GM18517 (cell line): ENCODE results near the gene CGNL1.

ENCODE experiments used
- ATAC-seq: cut with Tn5 transposase; IDR thresholded peaks from one replicate; pipeline ENCODE4 v1.9.1; 2021; ENCODE audit warnings: mild to moderate bottlenecking, moderate library complexity; ENCODE audit not compliant: unreplicated experiment

The CGNL1 gene, protein sequence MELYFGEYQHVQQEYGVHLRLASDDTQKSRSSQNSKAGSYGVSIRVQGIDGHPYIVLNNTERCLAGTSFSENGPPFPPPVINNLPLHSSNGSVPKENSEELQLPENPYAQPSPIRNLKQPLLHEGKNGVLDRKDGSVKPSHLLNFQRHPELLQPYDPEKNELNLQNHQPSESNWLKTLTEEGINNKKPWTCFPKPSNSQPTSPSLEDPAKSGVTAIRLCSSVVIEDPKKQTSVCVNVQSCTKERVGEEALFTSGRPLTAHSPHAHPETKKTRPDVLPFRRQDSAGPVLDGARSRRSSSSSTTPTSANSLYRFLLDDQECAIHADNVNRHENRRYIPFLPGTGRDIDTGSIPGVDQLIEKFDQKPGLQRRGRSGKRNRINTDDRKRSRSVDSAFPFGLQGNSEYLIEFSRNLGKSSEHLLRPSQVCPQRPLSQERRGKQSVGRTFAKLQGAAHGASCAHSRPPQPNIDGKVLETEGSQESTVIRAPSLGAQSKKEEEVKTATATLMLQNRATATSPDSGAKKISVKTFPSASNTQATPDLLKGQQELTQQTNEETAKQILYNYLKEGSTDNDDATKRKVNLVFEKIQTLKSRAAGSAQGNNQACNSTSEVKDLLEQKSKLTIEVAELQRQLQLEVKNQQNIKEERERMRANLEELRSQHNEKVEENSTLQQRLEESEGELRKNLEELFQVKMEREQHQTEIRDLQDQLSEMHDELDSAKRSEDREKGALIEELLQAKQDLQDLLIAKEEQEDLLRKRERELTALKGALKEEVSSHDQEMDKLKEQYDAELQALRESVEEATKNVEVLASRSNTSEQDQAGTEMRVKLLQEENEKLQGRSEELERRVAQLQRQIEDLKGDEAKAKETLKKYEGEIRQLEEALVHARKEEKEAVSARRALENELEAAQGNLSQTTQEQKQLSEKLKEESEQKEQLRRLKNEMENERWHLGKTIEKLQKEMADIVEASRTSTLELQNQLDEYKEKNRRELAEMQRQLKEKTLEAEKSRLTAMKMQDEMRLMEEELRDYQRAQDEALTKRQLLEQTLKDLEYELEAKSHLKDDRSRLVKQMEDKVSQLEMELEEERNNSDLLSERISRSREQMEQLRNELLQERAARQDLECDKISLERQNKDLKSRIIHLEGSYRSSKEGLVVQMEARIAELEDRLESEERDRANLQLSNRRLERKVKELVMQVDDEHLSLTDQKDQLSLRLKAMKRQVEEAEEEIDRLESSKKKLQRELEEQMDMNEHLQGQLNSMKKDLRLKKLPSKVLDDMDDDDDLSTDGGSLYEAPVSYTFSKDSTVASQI

DNA sequence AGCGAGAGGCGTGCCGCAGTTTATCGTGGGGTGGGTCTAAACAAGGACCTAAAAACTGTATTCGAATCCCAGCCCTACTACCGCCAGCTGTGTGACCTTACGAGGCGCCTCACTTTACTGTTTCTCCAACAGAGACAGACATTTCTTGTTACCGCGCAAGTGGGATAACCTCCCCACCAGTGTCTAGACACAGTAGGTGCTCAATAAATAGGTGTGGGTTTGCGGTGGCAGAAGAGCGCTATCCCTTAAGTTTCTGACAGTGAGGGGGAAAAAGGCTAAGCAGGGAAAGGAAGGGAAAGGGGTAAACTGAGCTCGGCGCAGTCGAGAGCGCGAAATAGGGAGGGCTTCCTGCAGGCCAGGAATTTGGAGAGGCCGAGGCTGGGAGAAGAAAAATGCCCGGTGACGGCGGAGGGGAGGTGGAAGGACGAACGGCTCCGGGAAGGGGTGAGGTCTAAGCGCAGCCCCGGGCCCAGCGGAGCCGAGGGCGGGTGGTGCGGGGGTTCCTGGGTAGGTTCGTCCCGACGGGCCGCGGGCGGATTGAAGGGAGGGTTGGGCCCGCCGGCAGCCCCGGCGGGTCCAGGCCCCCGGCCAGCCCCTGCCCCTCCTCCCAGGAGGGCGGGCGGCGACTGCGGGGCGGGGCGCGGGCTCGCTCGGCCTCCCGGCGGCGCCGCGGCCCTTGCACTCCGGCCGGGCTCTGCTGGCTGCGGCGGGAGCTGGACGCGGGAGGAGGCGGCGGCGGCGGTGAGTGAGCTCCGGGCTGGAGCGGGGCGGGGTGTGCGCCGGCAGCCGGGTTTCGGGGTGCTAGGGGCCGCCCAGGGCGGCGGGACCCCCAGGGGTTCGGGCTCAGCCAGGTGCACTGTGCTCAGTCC, at the start of gene CGNL1:
Gene CGNL1, plus strand, starts transcription at position 679 of the 869 bp plus-strand sequence. CDS start 61,495 bp downstream, outside the sequence.
- ATAC-seq = no peak

- ATAC-seq = no peak
These were observed 48.3 kb upstream of the CGNL1 start for GRCh38 chr15:57327985-57328471.

DNA sequence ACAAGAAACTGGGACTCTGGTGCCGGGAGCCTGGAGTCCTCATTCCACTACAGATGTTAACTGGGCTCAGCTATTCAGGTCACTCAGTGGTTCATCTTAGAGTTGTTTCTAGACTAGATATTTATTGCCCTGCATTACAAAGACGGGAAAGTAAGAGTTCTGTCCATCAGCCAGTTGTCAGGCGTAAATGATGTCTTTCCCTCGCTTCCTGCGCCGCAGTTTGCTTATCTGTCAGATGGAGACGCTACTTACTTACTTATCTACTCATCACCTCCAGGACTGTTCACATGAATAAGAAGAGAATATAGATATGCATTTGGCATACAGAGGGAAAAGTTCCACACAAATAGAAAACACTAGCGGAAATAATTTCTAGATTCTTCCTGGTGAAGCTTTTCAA, 47.8 kb upstream of the CGNL1 start:
- ATAC-seq = no peak

DNA sequence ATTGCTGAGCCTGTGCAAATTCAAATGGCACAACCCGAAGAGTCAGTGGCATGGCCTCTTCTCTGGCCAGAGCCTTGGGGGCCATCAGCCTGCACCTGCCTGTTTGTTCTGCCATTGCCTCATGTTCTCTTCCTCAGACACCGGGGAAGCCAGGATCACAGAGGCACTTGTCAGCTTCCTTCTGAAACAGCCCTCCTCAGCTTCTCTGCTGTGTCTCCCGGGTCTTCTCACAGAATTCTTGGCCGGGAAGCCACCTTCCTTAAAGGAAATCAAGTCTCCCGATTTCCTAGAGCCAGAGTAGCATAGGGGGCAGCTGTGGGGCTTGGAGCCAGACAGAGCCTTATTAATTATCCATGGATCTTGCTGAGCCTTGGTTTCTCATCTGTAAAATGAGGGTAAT, 47.4 kb upstream of the CGNL1 start:
- ATAC-seq = no peak

GRCh38 chr15:57329582-57330367, 46.5 kb upstream of the CGNL1 start:
- ATAC-seq = no peak

DNA sequence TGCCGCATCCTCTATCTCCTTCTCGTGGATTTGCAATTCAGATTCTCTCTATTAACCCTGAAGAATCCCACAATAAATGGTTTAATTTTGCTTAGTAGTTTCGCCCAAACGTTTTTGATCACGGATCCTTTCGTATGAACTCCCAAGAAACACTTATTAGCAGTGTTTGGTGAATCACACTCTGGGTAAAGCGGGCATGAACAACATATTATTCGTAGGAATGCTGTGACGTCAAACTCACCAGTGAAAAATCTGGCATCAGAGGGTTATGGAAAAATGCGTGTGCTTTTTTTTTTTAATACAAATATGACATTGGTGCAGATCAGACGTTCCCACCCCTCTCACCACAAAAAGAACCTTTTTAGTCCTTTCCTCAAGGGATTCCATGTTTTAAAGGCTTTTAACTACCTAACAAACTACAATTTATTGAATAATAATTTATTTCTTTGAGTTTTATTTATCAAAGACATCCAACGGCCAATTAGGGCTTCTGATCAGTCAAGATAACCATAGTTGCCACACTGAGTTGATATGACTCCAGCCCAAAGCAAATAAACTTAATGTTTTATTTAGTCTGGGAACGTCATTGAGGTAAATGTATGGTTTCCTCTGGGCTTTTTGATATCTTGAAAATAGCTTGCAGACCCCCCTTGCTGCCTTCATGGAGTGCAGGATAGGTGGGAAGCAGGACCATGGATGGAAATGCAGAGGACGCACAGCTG, 45.5 kb upstream of the CGNL1 start:
- no peak for ATAC-seq

- ATAC-seq = no peak
These were observed 44.0 kb upstream of the CGNL1 start for GRCh38 chr15:57332326-57332725.

GRCh38 chr15:57333487-57333886, 42.8 kb upstream of the CGNL1 start:
- ATAC-seq = no peak

DNA sequence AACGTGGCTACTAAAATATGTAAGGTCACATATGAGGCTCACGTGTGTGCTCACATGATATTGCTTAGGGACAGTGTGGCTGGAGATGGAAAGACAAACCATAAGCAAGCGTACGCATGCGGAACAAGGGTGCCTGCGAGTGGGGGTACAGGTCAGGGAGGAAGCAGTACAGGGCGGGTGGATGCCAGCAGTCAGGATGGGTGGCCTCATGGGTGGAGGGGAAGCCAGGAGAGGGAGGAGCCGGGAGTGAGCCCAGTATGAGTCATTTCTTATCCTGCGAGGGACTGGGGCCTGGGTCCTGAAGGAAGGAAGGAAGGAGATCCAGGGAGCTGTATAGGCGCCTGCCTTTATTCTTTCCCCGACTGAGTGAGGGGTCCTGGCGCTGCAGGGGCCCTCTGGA, 42.0 kb upstream of the CGNL1 start:
- no peak for ATAC-seq

DNA sequence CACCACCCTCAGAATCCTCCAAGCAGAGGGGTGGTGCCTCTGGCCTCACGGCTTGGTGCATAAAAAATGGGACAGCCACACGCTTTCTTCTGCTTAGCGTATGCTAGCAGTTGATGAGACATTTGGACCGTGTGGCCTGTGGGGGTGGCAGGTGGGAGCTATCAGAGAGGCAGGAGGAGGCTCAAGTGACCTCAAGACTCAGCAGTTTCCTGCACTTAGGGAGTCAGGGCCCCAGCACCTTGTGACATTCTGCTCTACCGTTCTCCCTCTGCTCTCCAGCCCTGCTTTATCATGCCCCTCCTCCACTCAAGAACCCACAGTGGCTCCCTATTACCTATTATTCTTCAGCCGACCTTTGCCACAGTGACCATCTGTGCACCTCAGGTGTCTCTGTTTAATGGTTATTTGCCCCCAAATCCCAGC, 41.0 kb upstream of the CGNL1 start:
- no peak for ATAC-seq

DNA sequence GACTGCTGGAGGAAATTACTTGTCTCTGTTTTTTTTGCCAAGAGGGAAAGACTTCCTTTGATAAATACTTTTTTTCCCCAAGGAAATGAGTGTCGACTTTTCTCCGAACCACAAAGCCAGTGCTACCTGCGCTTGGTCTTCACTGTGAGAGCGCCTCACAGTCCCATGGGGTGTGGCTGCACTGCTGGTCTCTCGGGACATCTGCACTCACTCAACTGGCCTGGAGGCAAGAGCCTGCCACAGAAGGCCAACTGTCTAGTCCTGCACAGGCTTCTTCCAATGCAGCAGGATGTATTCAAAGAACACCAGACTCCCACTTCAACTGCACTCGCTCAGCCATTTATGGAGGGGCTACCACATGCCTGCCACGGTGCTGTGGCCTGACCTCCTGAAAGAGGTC, 40.6 kb upstream of the CGNL1 start:
- ATAC-seq = no peak

DNA sequence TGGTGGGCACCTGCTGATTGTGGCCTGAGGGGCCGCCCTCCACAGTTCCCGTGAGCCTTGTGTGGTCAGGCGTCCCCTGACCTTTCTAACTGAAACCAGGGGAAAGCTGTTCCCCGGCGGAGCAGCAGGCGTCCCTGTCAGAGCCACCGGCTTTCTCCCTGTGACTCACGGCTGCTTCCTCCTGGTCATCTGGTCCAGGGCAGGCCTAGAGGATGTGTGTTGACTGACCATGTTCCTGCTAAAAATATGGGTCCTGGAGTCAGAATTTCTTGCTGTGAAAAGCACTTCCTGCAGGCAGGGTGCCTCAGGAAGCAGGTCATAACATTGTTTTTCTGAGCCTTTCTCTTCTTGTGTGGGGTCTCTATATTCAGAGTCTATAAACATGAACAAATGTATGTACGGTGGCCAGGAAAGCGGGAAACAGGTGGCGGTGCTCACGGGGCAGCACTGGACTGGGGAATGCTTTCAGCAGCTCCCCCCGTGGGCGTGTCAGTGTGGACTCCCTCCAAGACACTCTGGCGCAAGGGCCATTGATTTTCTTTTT, 38.4 kb upstream of the CGNL1 start:
- no peak for ATAC-seq

GRCh38 chr15:57339321-57339720, 37.0 kb upstream of the CGNL1 start:
- no peak for ATAC-seq

- ATAC-seq = no peak
These were observed 35.5 kb upstream of the CGNL1 start for GRCh38 chr15:57340682-57341259.

DNA sequence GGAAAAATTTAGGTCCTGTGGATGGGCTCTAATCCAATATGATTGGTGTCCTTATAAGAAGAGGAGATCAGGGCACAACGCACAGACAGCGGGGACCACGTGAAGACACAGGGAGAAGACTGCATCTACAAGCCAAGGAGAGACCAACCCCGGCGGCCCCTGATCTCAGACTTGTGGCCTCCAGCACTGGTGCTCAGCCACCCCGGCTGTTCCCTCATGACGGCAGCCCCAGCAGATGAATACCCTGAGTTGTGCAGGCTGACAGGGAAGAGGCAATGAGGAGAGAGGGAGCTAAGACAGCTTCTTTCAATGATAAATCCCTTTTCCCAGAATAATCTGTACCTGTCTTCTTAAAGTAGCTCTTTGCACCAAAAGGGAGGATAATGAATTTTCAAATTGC, 33.3 kb upstream of the CGNL1 start:
- ATAC-seq = no peak

DNA sequence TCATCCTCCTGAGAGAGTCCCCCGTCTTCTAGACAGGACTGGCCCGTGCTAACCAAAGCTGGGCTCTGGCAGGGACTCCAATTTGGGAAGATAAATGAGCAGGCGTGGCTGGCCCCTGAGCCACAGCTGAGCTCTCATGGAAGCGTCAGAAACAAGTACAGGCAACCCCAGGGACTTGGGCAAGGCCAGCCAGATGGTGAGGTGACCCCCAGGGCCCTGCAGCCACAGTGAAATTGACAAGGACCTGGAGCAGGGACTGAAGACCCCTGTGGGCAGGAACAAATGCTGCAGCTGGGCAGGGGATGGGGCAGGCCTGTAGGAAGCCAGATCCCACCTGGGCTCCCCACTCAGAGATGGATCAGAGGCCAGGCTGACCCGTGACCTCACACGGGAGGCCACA, 32.8 kb upstream of the CGNL1 start:
- no peak for ATAC-seq

DNA sequence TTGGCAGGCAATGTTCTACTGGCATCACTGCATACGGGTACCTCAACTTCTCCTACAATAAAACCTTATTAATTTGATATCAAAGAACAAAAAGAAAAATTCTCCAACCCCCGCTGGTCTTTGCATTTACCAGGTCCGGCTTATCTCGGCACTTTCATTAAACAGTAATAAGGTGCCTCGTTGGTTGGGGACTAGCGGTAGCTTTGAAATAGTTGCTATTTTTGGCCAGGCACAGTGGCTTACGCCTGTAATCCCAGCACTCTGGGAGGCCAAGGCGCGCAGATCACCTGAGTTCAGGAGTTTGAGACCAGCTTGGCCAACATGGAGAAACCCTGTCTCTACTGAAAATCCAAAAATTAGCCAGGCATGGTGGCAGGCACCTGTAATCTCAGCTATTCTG, 32.0 kb upstream of the CGNL1 start:
- ATAC-seq = no peak

DNA sequence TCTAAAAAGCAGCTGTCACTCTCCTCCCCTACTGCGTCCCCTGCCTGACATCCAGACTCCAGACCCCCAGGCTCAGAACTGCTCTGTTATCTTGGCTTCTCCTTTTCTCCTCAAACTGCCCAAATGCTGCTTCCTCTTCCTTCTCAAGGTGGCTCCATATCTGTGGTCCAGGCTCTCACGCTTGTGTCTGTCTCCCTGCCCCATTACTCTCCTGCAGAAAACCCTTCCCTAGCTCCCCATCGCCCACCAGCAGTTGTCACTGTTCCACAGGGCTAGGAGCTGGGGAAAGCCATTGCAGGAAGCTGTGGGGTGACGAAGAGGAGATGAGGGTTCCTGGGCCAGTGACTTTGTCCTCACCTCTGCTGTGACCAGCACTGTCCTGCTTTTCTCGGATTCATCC, 30.7 kb upstream of the CGNL1 start:
- no peak for ATAC-seq
